H1 (cell line): ENCODE data around the gene KRTAP2-4. TPM values are rescaled to one million over a fixed set of nuclear protein-coding genes. Genes with fewer than 3 reads are reported as not detected.

Experiments used
- CTCF ChIA-PET: fragments of 300-600 bp; sonication (Branson Sonifier 250); formaldehyde crosslinking; loops from one replicate; lab custom pipeline; 2021; ENCODE audit not compliant: partially characterized antibody; lab: Charles Lee
- POLR2A ChIA-PET: fragments of 300-600 bp; sonication (Branson Sonifier 250); formaldehyde crosslinking; loops from one replicate; lab custom pipeline; 2021; ENCODE audit warnings: inconsistent platforms; ENCODE audit not compliant: partially characterized antibody; lab: Charles Lee
- DNase-seq, 2 experiments: peaks; one replicate each; pipeline versions ENCODE4 v3.0.0 to v3.0.0-alpha.2; 2010 to 2022; ENCODE audit warnings: low spot score in 2 of 2, low read depth in 1 of 2, mixed read lengths in 1 of 2
- FAIRE-seq: peaks from 2 replicates; lab custom pipeline; 2011; peaks lifted over from hg19 to GRCh38; lab: Jason Lieb, UNC
- H2AFZ ChIP-seq: 2 replicates; pipeline ENCODE4 v1.8.1; 2012; ENCODE audit warnings: low read length, inconsistent platforms
- H2AK5ac ChIP-seq: 2 replicates; pipeline ENCODE4 v1.6.1; 2013; ENCODE audit warnings: low read depth, low read length
- H2BK120ac ChIP-seq: replicated peaks from 2 replicates; pipeline ENCODE3; 2013; ENCODE audit warnings: low read depth, low read length, inconsistent platforms
- H2BK12ac ChIP-seq: 2 replicates; pipeline ENCODE4 v1.6.1; 2013; ENCODE audit warnings: low read depth, low read length
- H2BK15ac ChIP-seq: 2 replicates; pipeline ENCODE4 v1.6.1; 2013; ENCODE audit warnings: low read length
- H2BK20ac ChIP-seq: 2 replicates; pipeline ENCODE4 v1.6.1; 2013; ENCODE audit warnings: low read length
- H2BK5ac ChIP-seq: 2 replicates; pipeline ENCODE4 v1.6.1; 2013; ENCODE audit warnings: low read depth, low read length
- H3K14ac ChIP-seq: 2 replicates; pipeline ENCODE4 v1.6.1; 2013; ENCODE audit warnings: inconsistent platforms; ENCODE audit not compliant: insufficient read length
- H3K18ac ChIP-seq: 2 replicates; pipeline ENCODE4 v1.6.1; 2013; ENCODE audit warnings: low read length; ENCODE audit errors: extremely low read depth
- H3K23ac ChIP-seq: 2 replicates; pipeline ENCODE4 v1.6.1; 2013; ENCODE audit warnings: inconsistent platforms; ENCODE audit not compliant: insufficient read length
- H3K23me2 ChIP-seq: 2 replicates; pipeline ENCODE4 v1.6.1; 2013; ENCODE audit warnings: low read depth, low read length
- H3K27ac ChIP-seq: 2 replicates; pipeline ENCODE4 v1.6.1; 2011; ENCODE audit warnings: low read depth, low read length, inconsistent platforms
- H3K27me3 ChIP-seq, 4 experiments: replicated peaks in 1 of 4; 1 replicate in 1 of 4; 2 replicates in 3 of 4; pipeline versions ENCODE4 v1.6.1 to v1.8.1; 2011 to 2013; ENCODE audit warnings: low read length in 3 of 4, mild to moderate bottlenecking in 3 of 4, inconsistent platforms in 2 of 4, mixed read lengths in 2 of 4, moderate library complexity in 1 of 4; ENCODE audit not compliant: control insufficient read depth in 3 of 4, insufficient read depth in 3 of 4; ENCODE audit errors: extremely low read depth in 1 of 4
- H3K36me3 ChIP-seq, 4 experiments: 2 replicates each; pipeline versions ENCODE4 v1.6.1 to v1.8.1; 2011 to 2013; ENCODE audit warnings: mild to moderate bottlenecking in 4 of 4, low read length in 3 of 4, moderate library complexity in 2 of 4, control low read depth in 1 of 4, inconsistent platforms in 1 of 4; ENCODE audit not compliant: insufficient read depth in 4 of 4, control insufficient read depth in 2 of 4
- H3K4ac ChIP-seq: replicated peaks from 2 replicates; pipeline ENCODE3; 2013; ENCODE audit warnings: low read length, low read depth, mixed read lengths, inconsistent platforms; ENCODE audit not compliant: insufficient read length
- H3K4me1 ChIP-seq, 4 experiments: replicated peaks in 1 of 4; 1 replicate in 1 of 4; 2 replicates in 3 of 4; pipeline versions ENCODE4 v1.6.1 to v1.8.1; 2011 to 2013; ENCODE audit warnings: low read length in 3 of 4, inconsistent platforms in 2 of 4, mixed read lengths in 1 of 4; ENCODE audit not compliant: insufficient read depth in 4 of 4, control insufficient read depth in 3 of 4
- H3K4me2 ChIP-seq, 2 experiments: 2 replicates each; pipeline versions ENCODE4 v1.6.1 to v1.8.1; 2011 to 2013; ENCODE audit warnings: low read depth in 2 of 2, low read length in 2 of 2, control low read depth in 1 of 2, inconsistent platforms in 1 of 2, mild to moderate bottlenecking in 1 of 2; ENCODE audit not compliant: insufficient read depth in 1 of 2
- H3K4me3 ChIP-seq, 4 experiments: fragments of 200-600, 300-600 bp in 1 of 4; sonication (generic), shearing (Covaris generic), sonication (Bioruptor Twin) in 1 of 4; 2 replicates each; pipeline versions ENCODE4 v1.5.1 to v1.8.1; 2011 to 2016; ENCODE audit warnings: low read length in 4 of 4, low read depth in 3 of 4, control low read depth in 2 of 4, inconsistent platforms in 2 of 4, mild to moderate bottlenecking in 2 of 4, mixed read lengths in 1 of 4, moderate library complexity in 1 of 4; ENCODE audit not compliant: insufficient read depth in 2 of 4; ENCODE audit errors: extremely low read depth in 1 of 4
- H3K56ac ChIP-seq: replicated peaks from 2 replicates; pipeline ENCODE3; 2013; ENCODE audit warnings: low read depth, mild to moderate bottlenecking, mixed read lengths, low read length, inconsistent platforms; ENCODE audit not compliant: insufficient read length
- H3K79me1 ChIP-seq: 2 replicates; pipeline ENCODE4 v1.6.1; 2013; ENCODE audit warnings: low read depth, low read length, control low read depth
- H3K79me2 ChIP-seq, 2 experiments: 2 replicates each; pipeline versions ENCODE4 v1.6.1 to v1.8.1; 2012 to 2013; ENCODE audit warnings: low read length in 2 of 2, mild to moderate bottlenecking in 2 of 2, inconsistent platforms in 1 of 2; ENCODE audit not compliant: insufficient read depth in 2 of 2, control insufficient read depth in 1 of 2
- H3K9ac ChIP-seq, 4 experiments: replicated peaks in 1 of 4; 1 replicate in 1 of 4; 2 replicates in 3 of 4; pipeline versions ENCODE4 v1.6.1 to v1.8.1; 2011 to 2013; ENCODE audit warnings: low read depth in 3 of 4, low read length in 3 of 4, control low read depth in 2 of 4, mild to moderate bottlenecking in 2 of 4, moderate library complexity in 2 of 4, inconsistent platforms in 1 of 4; ENCODE audit errors: extremely low read depth in 1 of 4
- H3K9me3 ChIP-seq, 2 experiments: 2 replicates each; pipeline versions ENCODE4 v1.6.1 to v1.8.1; 2012 to 2013; ENCODE audit warnings: mild to moderate bottlenecking in 2 of 2, moderate library complexity in 2 of 2, control low read depth in 1 of 2, inconsistent platforms in 1 of 2, low read depth in 1 of 2, low read length in 1 of 2, mixed read lengths in 1 of 2; ENCODE audit not compliant: insufficient read depth in 2 of 2
- H4K20me1 ChIP-seq, 2 experiments: replicated peaks in 1 of 2; 2 replicates each; pipeline versions ENCODE3 to v1.8.1; 2011 to 2013; ENCODE audit warnings: inconsistent platforms in 2 of 2, low read length in 2 of 2, mild to moderate bottlenecking in 1 of 2; ENCODE audit not compliant: insufficient read depth in 2 of 2, control insufficient read depth in 1 of 2
- H4K5ac ChIP-seq: 2 replicates; pipeline ENCODE4 v1.6.1; 2013; ENCODE audit warnings: low read length, low read depth, mixed read lengths, inconsistent platforms; ENCODE audit not compliant: insufficient read length
- H4K8ac ChIP-seq: 2 replicates; pipeline ENCODE4 v1.8.0; 2013; ENCODE audit warnings: mild to moderate bottlenecking, moderate library complexity, low read length, inconsistent platforms; ENCODE audit not compliant: insufficient read depth; ENCODE audit errors: extremely low read depth
- H4K91ac ChIP-seq: replicated peaks from 2 replicates; pipeline ENCODE3; 2013; ENCODE audit warnings: low read length, mixed read lengths, inconsistent platforms; ENCODE audit not compliant: insufficient read length
- CBX8 ChIP-seq: fragments of 300-800, 300-1000 bp; sonication (generic); IDR thresholded peaks from 2 replicates; pipeline ENCODE4 v1.7.1; 2016; ENCODE audit warnings: low read depth, low read length, borderline replicate concordance
- CTCF ChIP-seq, 3 experiments: IDR thresholded peaks; 1 replicate in 2 of 3; 2 replicates in 1 of 3; pipeline versions ENCODE4 v1.5.1 to v1.6.1; 2011; ENCODE audit warnings: low read length in 3 of 3, mild to moderate bottlenecking in 3 of 3, inconsistent platforms in 2 of 3, low read depth in 1 of 3, moderate library complexity in 1 of 3; ENCODE audit not compliant: insufficient read depth in 1 of 3; ENCODE audit errors: control extremely low read depth in 1 of 3
- GABPA ChIP-seq: IDR thresholded peaks from 2 replicates; pipeline ENCODE4 v1.6.1; 2011; ENCODE audit warnings: mild to moderate bottlenecking, low read length, moderate library complexity, borderline replicate concordance; ENCODE audit not compliant: insufficient read depth
- HDAC6 ChIP-seq: IDR thresholded peaks from one replicate; pipeline ENCODE4 v1.7.1; 2012; ENCODE audit warnings: low read depth, mild to moderate bottlenecking, inconsistent platforms, low read length, moderate library complexity
- PHF8 ChIP-seq: fragments of 200-600 bp; sonication (generic); conservative IDR thresholded peaks from 2 replicates; pipeline ENCODE4 v1.7.1; 2012; ENCODE audit warnings: low read depth, mild to moderate bottlenecking, inconsistent platforms, low read length, moderate library complexity
- POU5F1 ChIP-seq: IDR thresholded peaks from 2 replicates; pipeline ENCODE4 v1.6.1; 2011; ENCODE audit warnings: low read depth, mild to moderate bottlenecking, low read length, moderate library complexity
- RFX5 ChIP-seq: IDR thresholded peaks from 2 replicates; pipeline ENCODE4 v1.6.1; 2011; ENCODE audit warnings: low read depth, low read length, improper control_type of control experiment, borderline replicate concordance
- RNF2 ChIP-seq: fragments of 200-900, 300-1000 bp; sonication (generic); IDR thresholded peaks from 2 replicates; pipeline ENCODE4 v1.7.1; 2016; ENCODE audit warnings: borderline replicate concordance, low read depth, mild to moderate bottlenecking, antibody characterized with exemption, low read length; ENCODE audit not compliant: poor library complexity, severe bottlenecking; ENCODE audit errors: missing control alignments
- SUZ12 ChIP-seq: fragments of 200-600 bp; sonication (generic); IDR thresholded peaks from 2 replicates; pipeline ENCODE4 v1.6.1; 2012; ENCODE audit warnings: mild to moderate bottlenecking, inconsistent platforms, low read length, moderate library complexity, mixed read lengths
- WGBS, 2 experiments: shearing (Covaris generic) in 1 of 2; methylation state at CpG; one replicate each; pipeline versions ENCODE4 v1.1.6 to v1.1.7; 2013 to 2015; ENCODE audit warnings: low lambda C conversion rate in 2 of 2, mixed read lengths in 2 of 2, inconsistent platforms in 1 of 2, low coverage in 1 of 2, missing lambda C conversion rate in 1 of 2; ENCODE audit not compliant: insufficient replicate concordance in 2 of 2, insufficient coverage in 1 of 2, insufficient read length in 1 of 2; ENCODE audit errors: extremely low coverage in 1 of 2, missing lambda C conversion rate in 1 of 2; 5-methylcytosine and 5-hydroxymethylcytosine counted together
- polyA plus RNA-seq, 7 experiments: library from polyadenylated mRNA; depleted of rRNA in 3 of 7; stranded (reverse) in 5 of 7; unstranded in 2 of 7; fragments of >200 nt in 5 of 7; fragments of 200-250 nt in 2 of 7; gene quantifications; 1 replicate in 5 of 7; 2 replicates in 1 of 7; 4 replicates in 1 of 7; pipeline versions ENCODE4 v1.2.1 to v1.2.3, GENCODE V29; 2011 to 2013; ENCODE audit warnings: missing spikeins in 2 of 7, mixed read lengths in 2 of 7
- total RNA-seq: library from RNA; stranded (reverse); fragmentation: NEBNext Ultra II Directional; extraction: Animal tissue kit (Norgen Biotek cat#: 25700); gene quantifications from 2 replicates; pipeline ENCODE4 v1.2.1, GENCODE V29; 2021

Gene KRTAP2-4
- total and polyA plus RNA-seq, 2 of the 8 experiments (the other 6 are each of a cell fraction or from before 2014, with no cell fraction given) = not detected

- Histone ChIP-seq H3K36me3 (no peaks in the 10 kb centered on the region), H3K4me3 (no peak within 1 kb of the TSS), H3K9ac (no peak within 1 kb of the TSS), H3K4me2 (no peak within 1 kb of the TSS), H2BK5ac (no peak within 1 kb of the TSS), H4K8ac (no peak within 1 kb of the TSS; the same call in 1 of the 2 replicates), H3K27me3 (no peaks in the 10 kb centered on the region), H2AK5ac (no peak within 1 kb of the TSS), H4K5ac (no peak within 1 kb of the TSS), H3K14ac (no peak within 1 kb of the TSS), H3K9me3 (no peaks in the 10 kb centered on the region), H3K23ac (no peak within 1 kb of the TSS), H4K20me1 (no peaks in the 10 kb centered on the region), H2BK120ac (no peak within 1 kb of the TSS), H3K79me2 (no peaks in the 10 kb centered on the region), H3K4ac (no peak within 1 kb of the TSS), H2BK12ac (no peak within 1 kb of the TSS), H3K56ac (no peak within 1 kb of the TSS), H3K79me1 (no peaks in the 10 kb centered on the region), H2BK15ac (no peak within 1 kb of the TSS), H4K91ac (no peak within 1 kb of the TSS), H3K27ac (no peak within 1 kb of the TSS), H3K4me1 (no peaks in the 10 kb centered on the region; a peak in 1 of 7 replicates), H3K18ac (no peak within 1 kb of the TSS), H3K23me2 (no peaks in the 10 kb centered on the region), H2BK20ac (no peak within 1 kb of the TSS), H2AFZ (no peak within 1 kb of the TSS)
- DNase-seq (no peak), FAIRE-seq (no peak)
- WGBS, 2 experiments = 82% methylated on average over 11 of the region's 12 CpGs; no CpG with 5 or more reads in 1 of the 2 experiments
- ChIA-PET POLR2A (no interaction called here), CTCF (interaction anchor here (1.2 to 2.0 kb wide), 2 partner anchors 9 to 20 kb away, joined by 4 to 5 read pairs; no protein-coding TSS in a partner anchor)
- TF ChIP-seq POU5F1 (no peak), CTCF (IDR thresholded peaks at IDR 0.05; ENCODE audit: control extremely low read depth in 1 of 3, insufficient read depth in 1 of 3, low read depth in 1 of 3, low read length in 3 of 3) (no peak), PHF8 (no peak), HDAC6 (no peak), SUZ12 (no peak), GABPA (no peak), RFX5 (no peak), CBX8 (no peak), RNF2 (no peak)
Measured at GRCh38 chr17:41029633-41030245, 35.9 kb downstream of the KRTAP2-4 start, which contains the start of gene KRTAP1-4. TSS of gene KRTAP1-4 (minus strand) at chr17:41030195. CDS start at chr17:41030078, 117 bp downstream.
